ENCODE measurements around the gene SMIM32. TPM values are rescaled to one million over a fixed set of nuclear protein-coding genes. Genes with fewer than 3 reads are reported as not detected.

The SMIM32 gene
- total and polyA plus RNA-seq, 2 donors (not counting 3 experiments of a cell fraction or from before 2014, with no cell fraction given) = not detected

GRCh38 chr5:136193322-136193935 is 467 bp upstream of the SMIM32 start:
- no peaks in the 10 kb centered on the region for H4K20me1 ChIP-seq (replicated peaks; ENCODE audit: control insufficient read depth, extremely low read depth, insufficient read depth, low read length)
- H3K27ac ChIP-seq (ENCODE audit: insufficient read depth, low read depth, low read length) = no peak overlapping the region
- ChIA-PET CTCF (interaction anchor here (1.2 kb wide), 1 partner anchor 16 kb away, joined by 4 read pairs; no protein-coding TSS in a partner anchor), POLR2A (no interaction called here)
- TF ChIP-seq EZH2 (IDR thresholded peaks at IDR 0.05; ENCODE audit: borderline replicate concordance, low read depth, low read length, severe bottlenecking) = no peak
- no peak for TF ChIP-seq POLR2AphosphoS5 (IDR thresholded peaks at IDR 0.05; ENCODE audit: insufficient read depth, low read depth, low read length)
- TF ChIP-seq FOS (IDR thresholded peaks at IDR 0.05; ENCODE audit: borderline replicate concordance, insufficient read depth, low read length) = no peak
- no peak for TF ChIP-seq CTCF (IDR thresholded peaks at IDR 0.05; ENCODE audit: extremely low read depth in 1 of 2, insufficient read depth in 1 of 2, low read depth in 1 of 2, low read length in 2 of 2)
- no peak for TF ChIP-seq POLR2A (IDR thresholded peaks at IDR 0.05; ENCODE audit: low read depth, low read length)
- no peak for TF ChIP-seq JUN (IDR thresholded peaks at IDR 0.05; ENCODE audit: borderline replicate concordance, insufficient read depth, insufficient read length, low read depth)
- no peak for TF ChIP-seq MYC (IDR thresholded peaks at IDR 0.05; ENCODE audit: low read depth, low read length)
- no peak for TF ChIP-seq MAX (IDR thresholded peaks at IDR 0.05; ENCODE audit: insufficient read depth, insufficient read length)
- TF ChIP-seq GATA2 (IDR thresholded peaks at IDR 0.05; ENCODE audit: insufficient read depth, insufficient read length, low read depth, low read length) = no peak
- no peaks in the 10 kb centered on the region for H3K9me3 ChIP-seq (replicated peaks; ENCODE audit: control insufficient read depth, insufficient read depth, low read length)
- H3K4me2 ChIP-seq (ENCODE audit: insufficient read depth, low read length) = no peak overlapping the region
- peaks cover 4% of the 10 kb centered on the region for H3K4me1 ChIP-seq (ENCODE audit: control insufficient read depth, extremely low read depth, insufficient read depth, low read length)
- DNase-seq (ENCODE audit: low read depth, low spot score) = no peak
- H3K79me2 ChIP-seq (ENCODE audit: control insufficient read depth, insufficient read depth, low read length) = no peaks in the 10 kb centered on the region
- intact Hi-C loops (cut with micrococcal nuclease) (loop anchor here (5.0 kb wide), 1 partner anchor 61 kb away; the partner anchor contains the start of gene SMAD5), dilution Hi-C loops (cut with MboI; ENCODE audit: extremely low pct_ligation_motif_present, low sequenced_read_pairs) (no loop called here)
- no peak overlapping the region for H3K9ac ChIP-seq (replicated peaks; ENCODE audit: extremely low read depth, insufficient read depth, low read length)
- H3K4me3 ChIP-seq (replicated peaks in 1 of 3; ENCODE audit: insufficient read depth in 1 of 3, low read depth in 1 of 3, low read length in 3 of 3) = no peak overlapping the region
- H2AFZ ChIP-seq (ENCODE audit: low read depth, low read length) = no peak overlapping the region
- no peaks in the 10 kb centered on the region for H3K36me3 ChIP-seq (ENCODE audit: control insufficient read depth in 2 of 2, extremely low read depth in 1 of 2, insufficient read depth in 2 of 2, low read length in 2 of 2)
- BruUV-seq (replicated peaks) = no TSS peak
- FAIRE-seq = no peak
- no peaks in the 10 kb centered on the region for H3K9me1 ChIP-seq (replicated peaks; ENCODE audit: control insufficient read depth, extremely low read depth, insufficient read depth, low read length)
- peaks cover 35 to 43% of the 10 kb centered on the region in 2 experiments for H3K27me3 ChIP-seq (ENCODE audit: control insufficient read depth in 2 of 2, insufficient read depth in 2 of 2, low read length in 2 of 2)

Measured in endothelial cell of umbilical vein (primary cell).